Suppressor macrophage treated with lipopolysaccharide for 1 hour (primary cell): ENCODE results near the gene SGSM2.
"Not testable (repeated sequence)": the region's sequence is repeated elsewhere in the genome, so short reads cannot be mapped to it uniquely, and the experiment has no call there.

Experiments used
- DNase-seq, 3 donors: peaks; one replicate each; pipeline ENCODE4 v3.0.0-alpha.2; 2020 to 2022

Gene SGSM2

DNA sequence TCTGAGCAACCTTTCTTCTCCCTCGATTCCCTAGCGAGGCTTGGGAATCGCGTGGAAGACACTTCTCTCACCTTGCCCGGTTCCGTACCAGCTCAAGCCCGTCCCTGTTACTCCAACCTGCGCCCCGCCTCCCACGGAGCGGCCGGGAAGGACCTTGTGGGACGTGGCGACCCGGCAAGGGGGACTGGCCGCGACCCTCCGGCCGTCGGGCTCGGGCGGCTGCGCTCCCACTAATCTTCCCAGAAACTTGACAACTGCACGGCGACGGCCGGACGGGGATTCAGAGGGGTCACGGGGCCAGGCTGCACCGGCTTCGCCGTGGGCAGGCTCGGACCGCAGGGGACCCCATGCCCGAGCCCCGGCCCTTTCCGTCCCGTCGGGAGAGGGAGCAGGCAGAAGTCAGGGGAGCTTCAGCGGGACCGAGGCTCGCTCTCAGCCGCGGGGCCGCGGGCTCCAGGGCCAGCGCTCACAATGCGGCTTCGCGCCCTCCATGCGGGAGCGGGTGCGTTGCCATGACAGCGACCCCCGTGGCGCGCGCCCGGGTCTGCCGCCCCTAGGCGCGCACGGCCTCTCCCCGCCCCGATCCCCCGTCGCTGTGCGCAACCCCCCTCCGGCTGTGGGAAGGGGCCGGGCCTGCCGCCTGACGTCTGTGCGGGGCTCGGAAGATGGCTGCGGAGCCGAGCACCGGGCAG, at the start of gene SGSM2:
Gene SGSM2 (plus strand): TSS at position 650 of the 692 bp plus-strand sequence. CDS start 188 bp downstream, outside the sequence.
- DNase-seq, result peak; percentile 35 to 69 (median 44)

DNA sequence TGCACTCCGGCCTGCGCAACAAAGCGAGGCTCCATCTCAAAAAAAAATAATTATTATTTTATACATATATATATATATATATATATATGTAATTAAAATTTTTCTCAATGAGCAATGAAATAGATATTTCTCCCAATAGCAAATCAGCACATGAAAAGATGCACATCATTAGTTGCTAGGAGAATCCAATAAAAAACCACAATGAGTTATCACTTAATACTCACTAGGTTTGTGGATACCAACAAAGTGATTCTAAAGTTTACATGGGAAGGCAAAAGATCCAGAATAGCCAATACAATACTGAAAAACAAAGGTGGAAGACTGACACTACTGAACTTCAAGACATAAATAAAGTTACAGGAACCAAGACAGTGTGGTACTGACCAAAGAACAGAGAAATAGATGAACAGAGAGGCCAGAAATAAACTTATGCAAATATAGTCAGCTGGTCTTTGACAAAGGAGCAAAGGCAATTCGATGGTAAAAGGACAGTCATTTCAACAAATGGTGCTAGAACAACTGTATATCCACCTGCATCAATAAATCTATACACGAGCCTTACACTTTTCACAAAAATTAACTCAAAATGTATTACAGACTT, 47.3 kb upstream of the SGSM2 start:
- no peak for DNase-seq

GRCh38 chr17:2292100-2292499, 45.2 kb upstream of the SGSM2 start:
- no peak for DNase-seq

DNA sequence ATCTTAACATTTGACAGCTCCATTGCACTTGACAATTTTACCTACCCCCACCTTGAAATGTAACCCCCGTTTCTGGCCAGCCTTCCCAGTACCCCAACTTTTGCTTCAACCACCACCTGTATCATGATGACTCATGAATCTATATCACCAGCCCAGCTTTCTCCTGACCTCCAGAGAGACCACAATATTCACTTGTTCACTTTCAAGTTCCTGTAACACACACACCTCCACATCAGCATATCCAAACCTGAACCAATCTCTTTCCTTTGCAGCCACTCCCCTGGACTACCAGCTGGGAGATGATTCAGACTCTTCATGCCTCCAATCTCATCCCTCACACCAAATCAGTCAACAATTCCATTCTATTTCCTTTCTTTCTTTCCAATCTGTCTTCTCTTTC, 41.7 kb upstream of the SGSM2 start:
- DNase-seq, result no peak

- DNase-seq, result no peak
Measured at GRCh38 chr17:2297023-2297422, 40.3 kb upstream of the SGSM2 start.

DNA sequence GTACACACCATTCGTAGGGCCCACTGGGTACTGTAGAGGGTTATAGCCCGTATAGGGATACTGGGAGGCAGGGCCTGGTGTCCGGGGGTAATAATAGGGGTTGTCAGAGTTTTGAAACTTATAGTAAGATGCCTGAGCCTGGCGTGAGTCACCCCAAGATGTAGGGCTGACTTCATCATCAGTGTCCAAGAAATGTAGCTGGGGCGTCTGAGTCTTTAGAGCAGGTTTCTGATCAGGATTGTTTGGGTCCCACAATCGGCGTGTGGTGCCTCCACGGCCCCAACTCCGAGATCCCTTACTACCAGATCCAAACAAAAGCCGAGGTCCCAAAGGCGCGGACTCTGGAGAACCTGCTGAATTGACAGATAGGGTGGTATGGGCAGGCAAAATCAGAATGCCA, 38.2 kb upstream of the SGSM2 start:
- DNase-seq, result no peak

- no peak for DNase-seq
Measured at GRCh38 chr17:2299756-2300155, 37.5 kb upstream of the SGSM2 start.

- DNase-seq, result no peak
Measured at GRCh38 chr17:2302778-2303203, 34.5 kb upstream of the SGSM2 start.

- DNase-seq, result peak; percentile 94 to 99 (median 98)
Measured at GRCh38 chr17:2303204-2304188, 33.8 kb upstream of the SGSM2 start, which contains the start of the genes SMG6 and SRR. TSS of gene SMG6 (minus strand) at chr17:2303785. CDS start at chr17:2303720, 65 bp downstream. TSS of gene SRR (plus strand) at chr17:2303950. CDS start at chr17:2315561, 11,611 bp downstream.

GRCh38 chr17:2304931-2305330, 32.4 kb upstream of the SGSM2 start:
- DNase-seq, result peak; percentile 23 to 56 (median 55)

DNA sequence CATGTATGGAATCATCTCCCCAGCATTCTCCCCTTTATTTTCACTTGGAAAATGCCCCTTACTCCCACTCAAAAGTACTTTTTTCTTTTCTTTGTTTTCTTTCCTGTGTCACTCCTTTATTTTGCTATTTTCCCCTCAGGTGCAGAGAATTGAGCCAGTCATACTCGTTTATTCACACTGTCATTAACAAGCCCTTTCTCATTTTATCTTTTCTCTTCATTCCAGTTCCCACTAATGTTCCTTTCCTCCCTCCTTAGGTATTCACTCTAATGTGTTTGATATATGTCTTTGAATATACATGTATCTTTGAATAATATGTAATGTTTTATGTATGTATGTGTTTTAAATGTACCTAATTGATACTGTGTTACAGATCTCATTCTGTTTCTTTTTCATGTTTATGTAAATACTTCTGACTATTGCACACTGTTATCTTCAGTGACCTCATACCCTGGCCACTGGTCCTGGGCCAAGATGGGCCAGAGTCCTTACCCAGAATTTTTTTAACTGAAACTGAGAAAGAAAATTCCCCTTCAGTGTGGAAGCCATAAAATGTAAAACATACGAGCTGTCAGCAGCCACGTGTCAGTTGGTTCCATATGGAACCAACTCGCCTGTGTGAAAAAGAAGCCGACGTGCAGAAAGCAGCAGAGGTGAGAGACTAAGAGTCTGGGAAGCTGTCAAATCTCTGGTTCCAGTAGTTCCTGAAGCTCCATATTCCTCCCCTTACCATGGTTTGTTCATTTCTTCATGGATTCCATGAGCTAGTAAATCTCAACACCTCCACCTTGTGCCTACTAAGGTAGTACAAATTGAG, 27.8 kb upstream of the SGSM2 start:
- no peak for DNase-seq

DNA sequence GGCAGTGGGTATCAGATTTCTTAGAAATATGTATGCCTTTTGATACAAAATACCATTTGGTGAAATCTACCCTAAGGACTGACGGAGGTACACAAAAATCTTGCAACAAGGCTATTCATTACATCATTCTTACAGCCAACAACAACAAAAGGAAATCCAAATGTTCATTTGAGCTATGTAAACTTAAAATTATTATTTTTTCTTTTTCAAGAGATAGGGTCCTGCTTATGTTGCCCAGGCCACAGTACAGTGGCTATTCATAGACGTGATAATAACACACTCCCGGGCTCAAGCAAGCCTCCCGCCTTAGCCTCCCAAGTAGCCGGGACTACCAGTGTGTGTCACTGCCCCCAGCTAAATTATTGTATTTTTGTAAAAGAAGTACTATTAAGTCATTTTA, 24.6 kb upstream of the SGSM2 start:
- DNase-seq, result no peak

DNA sequence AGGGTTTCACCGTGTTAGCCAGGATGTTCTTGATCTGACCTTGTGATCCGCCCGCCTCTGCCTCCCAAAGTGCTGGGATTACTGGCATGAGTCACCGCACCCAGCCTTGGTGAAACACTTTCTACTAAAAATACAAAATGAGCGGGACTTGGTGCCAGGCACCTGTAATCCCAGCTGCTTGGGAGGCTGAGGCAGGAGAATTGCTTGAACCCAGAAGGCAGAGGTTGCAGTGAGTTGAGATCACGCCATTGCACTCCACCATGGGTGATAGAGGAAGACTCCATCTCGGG, 20.4 kb upstream of the SGSM2 start:
- not testable (repeated sequence) for DNase-seq

DNA sequence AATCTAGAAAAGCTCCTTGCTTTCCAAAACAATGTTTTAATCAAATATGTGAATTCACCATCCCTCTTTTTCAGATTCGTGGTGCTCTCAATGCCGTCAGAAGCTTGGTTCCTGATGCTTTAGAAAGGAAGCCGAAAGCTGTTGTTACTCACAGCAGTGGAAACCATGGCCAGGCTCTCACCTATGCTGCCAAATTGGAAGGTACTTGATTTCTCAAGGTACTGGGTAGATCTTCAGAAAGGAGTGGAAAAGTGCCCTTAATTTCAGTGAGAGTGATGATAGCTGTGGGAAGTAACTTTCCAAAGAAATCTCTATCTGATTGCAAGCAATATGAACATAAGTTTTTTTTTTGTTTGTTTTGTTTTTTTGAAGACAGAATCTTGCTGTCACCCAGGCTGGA, 19.5 kb upstream of the SGSM2 start:
- DNase-seq, result no peak

DNA sequence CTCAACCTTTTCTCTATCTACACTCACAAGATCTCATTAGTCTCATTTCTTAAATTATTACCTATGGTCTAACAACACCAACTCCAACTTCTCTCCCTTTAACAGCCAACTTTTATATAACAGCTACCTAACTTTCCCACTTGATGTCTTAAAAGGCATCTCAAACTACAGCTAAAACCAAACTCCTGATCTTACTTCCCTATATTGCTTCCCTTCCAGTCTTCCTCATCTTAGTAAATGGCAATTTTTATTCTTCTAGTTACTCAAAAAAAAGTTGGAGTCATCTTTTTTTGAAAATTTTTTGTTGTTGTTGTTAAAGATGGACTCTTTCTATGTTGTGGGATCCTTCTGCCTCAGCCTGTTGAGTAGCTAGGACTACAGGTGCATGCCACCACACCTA, 18.2 kb upstream of the SGSM2 start:
- peak; percentile 6 to 39 (median 34) for DNase-seq

- DNase-seq, result no peak
Measured at GRCh38 chr17:2321399-2321798, 15.9 kb upstream of the SGSM2 start.

- DNase-seq, result no peak
Measured at GRCh38 chr17:2323629-2324314, 13.5 kb upstream of the SGSM2 start.

DNA sequence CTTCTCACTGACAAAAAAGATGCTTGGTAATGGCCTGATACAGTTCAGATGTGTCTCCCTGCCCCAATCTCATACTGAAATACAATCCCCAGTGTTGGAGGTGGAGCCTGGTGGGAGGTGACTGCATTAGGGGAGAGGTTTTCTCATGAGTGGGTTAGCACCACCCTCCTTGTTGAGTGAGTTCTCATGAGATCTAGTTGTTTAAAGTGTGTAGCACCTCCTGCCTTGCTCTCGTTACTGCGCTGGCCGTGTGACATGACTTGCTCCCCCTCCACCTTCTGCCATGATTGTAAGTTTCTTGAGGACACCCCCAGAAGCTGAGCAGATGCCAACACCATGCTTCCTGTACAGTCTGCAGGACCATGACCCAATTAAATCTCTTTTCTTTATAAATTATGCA, 6.0 kb upstream of the SGSM2 start:
- no peak for DNase-seq

DNA sequence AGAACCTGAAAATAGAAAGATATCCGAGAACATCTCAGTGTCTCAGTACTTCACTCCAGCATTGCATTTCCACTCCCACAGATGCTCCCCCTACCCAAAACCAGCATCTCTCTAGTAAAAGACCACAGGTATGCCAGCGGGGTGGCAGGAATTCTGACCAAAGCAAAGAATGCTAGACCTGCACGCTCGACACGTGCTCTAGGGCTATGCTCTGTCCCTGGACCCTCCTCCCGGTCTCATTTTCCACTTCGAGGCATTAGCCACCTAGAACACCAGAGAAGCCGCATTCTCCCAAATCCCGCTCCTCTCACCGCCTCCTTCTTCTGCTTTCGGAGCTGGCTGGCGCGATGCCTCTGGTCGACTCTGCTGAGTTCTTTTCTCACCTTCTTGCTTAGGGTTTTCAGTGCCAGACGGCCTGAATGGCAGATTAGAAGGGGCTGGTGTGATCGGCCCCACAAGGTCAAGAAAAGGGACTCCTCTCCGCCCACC, 1.5 kb upstream of the SGSM2 start:
- peak; percentile 19 to 26 (median 22) for DNase-seq

DNA sequence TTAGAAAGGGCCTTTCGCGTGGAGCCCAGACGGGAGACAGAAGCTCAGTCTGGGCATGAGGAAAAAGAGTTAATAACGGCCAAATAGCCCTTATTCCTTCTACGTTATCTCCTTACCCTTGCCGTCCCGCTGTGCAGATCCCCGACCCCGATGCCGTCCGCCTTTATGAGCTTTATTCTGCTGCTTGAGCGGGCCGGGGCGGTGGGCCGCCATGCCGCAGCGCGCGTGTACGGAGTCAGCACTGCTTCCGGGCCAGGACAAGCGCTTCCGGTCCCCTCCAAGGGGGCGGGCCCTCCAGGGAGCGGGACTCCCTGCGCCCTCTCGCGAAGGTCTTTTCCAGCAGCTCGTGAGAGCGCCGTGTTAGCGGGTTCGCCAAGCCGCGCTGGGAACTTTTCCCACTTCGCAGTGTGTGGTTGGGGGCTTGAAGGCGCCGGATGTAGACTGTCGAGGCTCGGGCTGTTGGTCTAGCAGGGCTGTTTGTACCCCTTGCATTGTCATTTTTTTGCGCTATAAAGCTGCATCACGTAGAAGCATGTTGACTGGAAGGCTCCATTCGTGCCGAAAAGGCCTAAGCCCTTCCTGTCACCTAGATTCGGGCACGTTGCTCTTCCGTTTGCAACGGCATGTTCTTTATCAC, 968 bp upstream of the SGSM2 start, which contains the start of gene TSR1:
Gene TSR1 (minus strand): TSS at position 243 of the 637 bp plus-strand sequence. CDS start 30 bp downstream, at position 213.
- peak; percentile 93 to 96 (median 94) for DNase-seq
